ENCODE measurements around the gene SLC10A3. TPM values are rescaled to one million over a fixed set of nuclear protein-coding genes. Genes with fewer than 3 reads are reported as not detected.

Gene SLC10A3
- total and polyA plus RNA-seq, 4 experiments from 2014 or later: 22.5 to 62.3 (median 42.6) TPM

GRCh38 chrX:154465601-154466000 is 24.8 kb downstream of the SLC10A3 start:
- no peak overlapping the region for H3K4me3 Mint-ChIP-seq
- H3K4me3 ChIP-seq (ENCODE audit: low read length in 2 of 2): no peak overlapping the region

DNA sequence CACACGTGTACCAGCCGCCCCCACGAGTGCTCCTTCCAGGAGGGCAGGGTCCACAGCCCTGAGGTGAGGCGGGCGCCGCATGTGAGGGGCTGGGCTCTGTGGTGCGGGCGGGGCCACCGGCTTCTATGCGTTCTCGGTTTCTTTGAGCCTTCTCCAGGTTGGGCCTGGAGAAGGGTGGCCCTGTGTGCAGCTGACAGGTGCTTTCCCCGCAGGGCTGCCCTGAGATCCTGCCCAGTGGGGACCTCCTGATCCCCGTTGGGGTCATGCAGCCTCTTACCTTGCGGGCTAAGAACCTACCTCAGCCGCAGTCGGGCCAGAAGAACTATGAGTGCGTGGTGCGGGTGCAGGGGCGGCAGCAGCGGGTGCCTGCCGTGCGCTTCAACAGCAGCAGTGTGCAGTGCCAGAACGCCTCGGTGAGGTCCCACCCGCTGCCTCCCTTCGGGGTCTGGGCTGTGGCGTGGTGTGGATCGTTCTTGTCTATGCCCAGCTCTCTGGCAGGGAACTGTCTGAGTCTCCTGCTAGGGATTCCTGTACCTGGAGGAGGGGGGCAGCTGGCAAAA is 25.5 kb downstream of the SLC10A3 start:
- no peak overlapping the region for H3K27ac ChIP-seq (ENCODE audit: low read depth, low read length)
- ChIA-PET CTCF (ENCODE audit: partially characterized antibody) (no interaction called here), POLR2A (ENCODE audit: partially characterized antibody) (no interaction called here)
- Mint-ChIP-seq H3K9me3 (no peaks in the 10 kb centered on the region), H3K27me3 (no peaks in the 10 kb centered on the region), H3K4me1 (peaks cover 0 to 9% (median 2%) of the 10 kb centered on the region in 4 donors), H3K4me3 (no peak overlapping the region), H3K36me3 (peaks cover 0 to 18% of the 10 kb centered on the region in 2 donors), H3K27ac (no peak overlapping the region)
- no peaks in the 10 kb centered on the region for H3K27me3 ChIP-seq (ENCODE audit: insufficient read depth, low read length)
- H3K36me3 ChIP-seq (ENCODE audit: insufficient read depth, low read length): peaks cover 3% of the 10 kb centered on the region
- intact Hi-C loops (cut with micrococcal nuclease): no loop called here
- no peaks in the 10 kb centered on the region for H3K9me3 ChIP-seq (ENCODE audit: control insufficient read depth in 1 of 2, low read length in 2 of 2)
- no peak for DNase-seq
- H3K4me3 ChIP-seq (ENCODE audit: low read length in 2 of 2): no peak overlapping the region
- H3K4me1 ChIP-seq (ENCODE audit: insufficient read depth, low read length): peaks cover 1% of the 10 kb centered on the region

More at GRCh38 chrX:154465601-154466000, 24.8 kb downstream of the SLC10A3 start:
- H3K27ac Mint-ChIP-seq: no peak overlapping the region
- no peaks in the 10 kb centered on the region for H3K4me1 ChIP-seq (ENCODE audit: insufficient read depth, low read length)
- H3K36me3 ChIP-seq (ENCODE audit: insufficient read depth, low read length): peaks cover 3% of the 10 kb centered on the region
- ChIA-PET CTCF (ENCODE audit: partially characterized antibody) (no interaction called here), POLR2A (ENCODE audit: partially characterized antibody) (interaction anchor here (1.7 kb wide), 1 partner anchor 51 kb away, joined by 6 read pairs; the partner anchor contains the start of gene FAM3A)
- intact Hi-C loops (cut with micrococcal nuclease): no loop called here
- H3K36me3 Mint-ChIP-seq: peaks cover 0 to 19% of the 10 kb centered on the region in 2 donors
- H3K9me3 ChIP-seq (ENCODE audit: control insufficient read depth in 1 of 2, low read length in 2 of 2): no peaks in the 10 kb centered on the region
- no peak for DNase-seq
- H3K27ac ChIP-seq (ENCODE audit: low read depth, low read length): no peak overlapping the region
- H3K27me3 Mint-ChIP-seq: no peaks in the 10 kb centered on the region
- no peaks in the 10 kb centered on the region for H3K9me3 Mint-ChIP-seq
- H3K4me1 Mint-ChIP-seq: peaks cover 0 to 3% (median under 1%) of the 10 kb centered on the region in 4 donors
- H3K27me3 ChIP-seq (ENCODE audit: insufficient read depth, low read length): no peaks in the 10 kb centered on the region

- H3K27me3 Mint-ChIP-seq: no peaks in the 10 kb centered on the region
- intact Hi-C loops (cut with micrococcal nuclease): no loop called here
- CTCF ChIA-PET (ENCODE audit: partially characterized antibody): no interaction called here
Observed at GRCh38 chrX:154463611-154464220, 26.7 kb downstream of the SLC10A3 start.

GRCh38 chrX:154462396-154462795 is 28.0 kb downstream of the SLC10A3 start:
- intact Hi-C loops (cut with micrococcal nuclease): no loop called here
- Mint-ChIP-seq H3K9me3 (peaks cover 0 to 1% (median 0%) of the 10 kb centered on the region in 8 donors), H3K36me3 (peaks cover 0 to 20% of the 10 kb centered on the region in 2 donors), H3K27me3 (no peaks in the 10 kb centered on the region), H3K27ac (no peak overlapping the region), H3K4me1 (peaks cover 3 to 15% (median 4%) of the 10 kb centered on the region in 4 donors), H3K4me3 (no peak overlapping the region)
- Histone ChIP-seq H3K4me1 (ENCODE audit: insufficient read depth, low read length) (peaks cover 9% of the 10 kb centered on the region), H3K27ac (ENCODE audit: low read depth, low read length) (no peak overlapping the region), H3K36me3 (ENCODE audit: insufficient read depth, low read length) (peaks cover 3% of the 10 kb centered on the region), H3K9me3 (ENCODE audit: control insufficient read depth in 1 of 2, low read length in 2 of 2) (no peaks in the 10 kb centered on the region), H3K27me3 (ENCODE audit: insufficient read depth, low read length) (no peaks in the 10 kb centered on the region), H3K4me3 (ENCODE audit: low read length in 2 of 2) (no peak overlapping the region)
- POLR2A ChIA-PET (ENCODE audit: partially characterized antibody): interaction anchor here (0.9 kb wide), 2 partner anchors 22 to 64 kb away, joined by 3 to 4 read pairs; partner anchors contain the start of gene RPL10
- CTCF ChIA-PET (ENCODE audit: partially characterized antibody): interaction anchor here (0.7 kb wide), 1 partner anchor 65 kb away, joined by 3 read pairs; no protein-coding TSS in a partner anchor
- DNase-seq: no peak

More at GRCh38 chrX:154463611-154464220, 26.7 kb downstream of the SLC10A3 start:
- Histone ChIP-seq H3K4me1 (ENCODE audit: insufficient read depth, low read length) (peaks cover 9% of the 10 kb centered on the region), H3K27me3 (ENCODE audit: insufficient read depth, low read length) (no peaks in the 10 kb centered on the region), H3K27ac (ENCODE audit: low read depth, low read length) (no peak overlapping the region), H3K4me3 (ENCODE audit: low read length in 2 of 2) (no peak overlapping the region), H3K9me3 (ENCODE audit: control insufficient read depth in 1 of 2, low read length in 2 of 2) (no peaks in the 10 kb centered on the region), H3K36me3 (ENCODE audit: insufficient read depth, low read length) (peaks cover 3% of the 10 kb centered on the region)
- POLR2A ChIA-PET (ENCODE audit: partially characterized antibody): interaction anchor here (1.1 kb wide), 1 partner anchor 64 kb away, joined by 3 read pairs; no protein-coding TSS in a partner anchor
- peaks cover 0 to 14% (median 4%) of the 10 kb centered on the region in 4 donors for H3K4me1 Mint-ChIP-seq
- H3K9me3 Mint-ChIP-seq: no peaks in the 10 kb centered on the region
- no peak overlapping the region for H3K4me3 Mint-ChIP-seq
- no peak overlapping the region for H3K27ac Mint-ChIP-seq
- no peak for DNase-seq
- H3K36me3 Mint-ChIP-seq: peaks cover 0 to 20% of the 10 kb centered on the region in 2 donors

GRCh38 chrX:154460326-154460725 is 30.1 kb downstream of the SLC10A3 start:
- peaks cover 3% of the 10 kb centered on the region for H3K36me3 ChIP-seq (ENCODE audit: insufficient read depth, low read length)
- H3K27ac Mint-ChIP-seq: no peak overlapping the region
- H3K27me3 Mint-ChIP-seq: no peaks in the 10 kb centered on the region
- H3K4me1 ChIP-seq (ENCODE audit: insufficient read depth, low read length): peaks cover 9% of the 10 kb centered on the region
- H3K4me3 Mint-ChIP-seq: peak overlapping the region; percentile 25 to 76 (median 48)
- intact Hi-C loops (cut with micrococcal nuclease): no loop called here
- H3K9me3 ChIP-seq (ENCODE audit: control insufficient read depth in 1 of 2, low read length in 2 of 2): no peaks in the 10 kb centered on the region
- H3K4me3 ChIP-seq (ENCODE audit: low read length in 2 of 2): no peak overlapping the region
- no peak overlapping the region for H3K27ac ChIP-seq (ENCODE audit: low read depth, low read length)
- peaks cover 4 to 19% (median 6%) of the 10 kb centered on the region in 4 donors for H3K4me1 Mint-ChIP-seq
- no peak for DNase-seq
- CTCF ChIA-PET (ENCODE audit: partially characterized antibody): interaction anchor here (0.9 kb wide), 1 partner anchor 12 kb away, joined by 3 read pairs; no protein-coding TSS in a partner anchor
- POLR2A ChIA-PET (ENCODE audit: partially characterized antibody): interaction anchor here (3.6 to 4.5 kb wide), 4 partner anchors 16 to 62 kb away, joined by 17 to 42 read pairs (median 36); partner anchors contain the start of genes FAM50A, RPL10, TAFAZZIN and UBL4A
- peaks cover 0 to 3% (median 0%) of the 10 kb centered on the region in 8 donors for H3K9me3 Mint-ChIP-seq
- peaks cover 0 to 22% of the 10 kb centered on the region in 2 donors for H3K36me3 Mint-ChIP-seq
- no peaks in the 10 kb centered on the region for H3K27me3 ChIP-seq (ENCODE audit: insufficient read depth, low read length)

DNA sequence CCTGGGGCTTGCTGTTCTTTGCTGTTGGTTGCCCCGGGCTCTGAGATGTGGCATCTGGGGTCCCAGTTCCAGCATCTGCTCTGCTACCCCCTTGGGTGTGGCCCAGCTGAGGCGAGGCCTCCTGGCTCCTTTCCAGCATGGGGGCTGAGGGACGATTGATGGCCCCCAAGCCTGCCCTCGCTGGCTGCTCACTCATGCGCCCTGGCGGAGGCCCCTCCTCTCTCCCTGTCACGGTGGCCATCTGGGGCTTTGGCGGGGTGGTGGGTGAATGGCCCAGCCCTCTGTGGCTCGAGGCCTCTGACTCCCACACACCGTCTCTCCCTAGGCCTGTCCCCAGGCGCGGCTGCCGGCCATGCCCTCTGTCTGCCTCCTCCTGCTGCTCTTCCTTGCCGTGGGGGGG is 30.6 kb downstream of the SLC10A3 start:
- Mint-ChIP-seq H3K36me3 (peaks cover 0 to 20% of the 10 kb centered on the region in 2 donors), H3K4me1 (peaks cover 4 to 19% (median 6%) of the 10 kb centered on the region in 4 donors), H3K27me3 (no peaks in the 10 kb centered on the region), H3K27ac (no peak overlapping the region), H3K9me3 (peaks cover 0 to 3% (median 0%) of the 10 kb centered on the region in 8 donors), H3K4me3 (peak overlapping the region in 6 of 8 donors; percentile 9 to 88 (median 56))
- DNase-seq: no peak
- Histone ChIP-seq H3K27me3 (ENCODE audit: insufficient read depth, low read length) (no peaks in the 10 kb centered on the region), H3K27ac (ENCODE audit: low read depth, low read length) (no peak overlapping the region), H3K4me1 (ENCODE audit: insufficient read depth, low read length) (peaks cover 9% of the 10 kb centered on the region), H3K9me3 (ENCODE audit: control insufficient read depth in 1 of 2, low read length in 2 of 2) (no peaks in the 10 kb centered on the region), H3K36me3 (ENCODE audit: insufficient read depth, low read length) (peaks cover 3% of the 10 kb centered on the region), H3K4me3 (ENCODE audit: low read length in 2 of 2) (no peak overlapping the region)
- ChIA-PET POLR2A (ENCODE audit: partially characterized antibody) (interaction anchor here (1.9 to 4.5 kb wide), 8 partner anchors 9 to 61 kb away, joined by 5 to 42 read pairs (median 25); partner anchors contain the start of genes FAM3A, FAM50A, LAGE3 and RPL10), CTCF (ENCODE audit: partially characterized antibody) (interaction anchor here (1.4 kb wide), 1 partner anchor 60 kb away, joined by 4 read pairs; no protein-coding TSS in a partner anchor)
- intact Hi-C loops (cut with micrococcal nuclease): loop anchor here (5.0 kb wide), 1 partner anchor 57 kb away; the partner anchor contains the start of gene FAM3A
